Measurements from ENCODE around the gene ABCA10.

Gene ABCA10

GRCh38 chr17:69159418-69159817, 69.2 kb downstream of the ABCA10 start:
- FAIRE-seq: no peak

- no peak for FAIRE-seq
Observed at GRCh38 chr17:69154267-69154666, 74.4 kb downstream of the ABCA10 start.

- FAIRE-seq: no peak
Observed at GRCh38 chr17:69150333-69150732, 78.3 kb downstream of the ABCA10 start.

GRCh38 chr17:69147460-69147859, 81.2 kb downstream of the ABCA10 start:
- FAIRE-seq: no peak

GRCh38 chr17:69144331-69145255, 84.0 kb downstream of the ABCA10 start:
- no peak for FAIRE-seq

- FAIRE-seq: no peak
Observed at GRCh38 chr17:69143683-69144231, 84.9 kb downstream of the ABCA10 start.

GRCh38 chr17:69143151-69143550, 85.5 kb downstream of the ABCA10 start:
- no peak for FAIRE-seq

GRCh38 chr17:69142175-69142802, 86.3 kb downstream of the ABCA10 start:
- FAIRE-seq: no peak

- no peak for FAIRE-seq
Observed at GRCh38 chr17:69141431-69142174, 87.0 kb downstream of the ABCA10 start, which contains the start of gene ABCA6. Gene ABCA6, minus strand, starts transcription at chr17:69141895. Its CDS starts 1,192 bp downstream, at chr17:69140703.

GRCh38 chr17:69134112-69134511, 94.5 kb downstream of the ABCA10 start:
- no peak for FAIRE-seq

GRCh38 chr17:69130627-69131296, 97.9 kb downstream of the ABCA10 start:
- no peak for FAIRE-seq

GRCh38 chr17:69123626-69124025, 105.0 kb downstream of the ABCA10 start:
- FAIRE-seq: no peak

- no peak for FAIRE-seq
Observed at GRCh38 chr17:69122065-69122464, 106.6 kb downstream of the ABCA10 start.

- FAIRE-seq: no peak
Observed at GRCh38 chr17:69117855-69118784, 110.5 kb downstream of the ABCA10 start.

- no peak for FAIRE-seq
Observed at GRCh38 chr17:69111794-69112193, 116.8 kb downstream of the ABCA10 start.

GRCh38 chr17:69105907-69106730, 122.5 kb downstream of the ABCA10 start:
- no peak for FAIRE-seq

GRCh38 chr17:69103557-69104233, 124.9 kb downstream of the ABCA10 start:
- no peak for FAIRE-seq

GRCh38 chr17:69098625-69099024, 130.0 kb downstream of the ABCA10 start:
- no peak for FAIRE-seq

Measured in TTC549 (cell line).